Measurements from ENCODE around the gene SNED1.

DNA sequence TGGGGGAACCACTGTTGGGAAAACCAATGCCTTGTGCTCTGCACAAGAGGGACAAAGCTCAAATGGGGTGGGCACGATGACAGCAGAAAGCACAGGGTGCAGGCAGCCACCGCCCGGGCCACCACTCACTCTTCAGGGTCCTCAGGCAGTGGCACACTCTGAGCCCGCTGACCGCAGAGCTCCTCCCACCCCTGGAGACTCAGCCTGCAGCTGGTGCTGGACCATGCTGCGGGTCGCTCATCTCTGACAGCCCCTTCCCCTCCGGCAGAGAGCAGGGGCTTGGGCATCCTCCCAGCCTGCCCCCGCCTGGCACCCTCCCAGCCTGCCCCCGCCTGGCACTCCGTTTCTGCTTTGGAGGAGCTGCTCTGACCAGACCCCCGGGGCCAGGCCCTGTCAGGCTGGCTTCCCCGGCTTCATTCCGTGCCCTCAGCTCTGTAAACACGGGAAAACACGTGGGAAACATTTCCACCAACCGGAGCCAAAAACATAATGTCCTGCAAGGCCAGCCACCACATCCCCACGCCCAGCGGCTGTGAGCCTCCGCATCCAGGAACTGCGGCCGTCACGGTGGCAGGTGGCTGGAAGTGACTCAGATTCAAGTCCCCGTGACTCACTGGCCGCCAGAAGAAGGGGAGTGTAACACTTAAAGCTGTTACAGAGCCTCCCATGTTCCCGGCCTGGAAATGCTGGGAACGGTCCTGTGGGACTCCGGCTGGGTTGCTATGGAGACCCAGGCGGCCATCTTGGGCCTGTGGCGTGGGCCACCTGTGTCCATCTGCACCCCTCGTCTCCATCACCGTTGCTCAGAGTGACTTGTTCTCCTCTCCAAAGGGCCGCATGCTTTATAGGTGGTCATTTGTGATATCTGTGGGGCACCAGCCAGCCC is 6.8 kb upstream of the SNED1 start:
- TF ChIP-seq, protein P1, sequence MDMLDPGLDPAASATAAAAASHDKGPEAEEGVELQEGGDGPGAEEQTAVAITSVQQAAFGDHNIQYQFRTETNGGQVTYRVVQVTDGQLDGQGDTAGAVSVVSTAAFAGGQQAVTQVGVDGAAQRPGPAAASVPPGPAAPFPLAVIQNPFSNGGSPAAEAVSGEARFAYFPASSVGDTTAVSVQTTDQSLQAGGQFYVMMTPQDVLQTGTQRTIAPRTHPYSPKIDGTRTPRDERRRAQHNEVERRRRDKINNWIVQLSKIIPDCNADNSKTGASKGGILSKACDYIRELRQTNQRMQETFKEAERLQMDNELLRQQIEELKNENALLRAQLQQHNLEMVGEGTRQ (IDR thresholded peaks at IDR 0.05): no peak
- no peak for TF ChIP-seq POLR2A (IDR thresholded peaks at IDR 0.05; ENCODE audit: low read length)
- TF ChIP-seq, protein P2, sequence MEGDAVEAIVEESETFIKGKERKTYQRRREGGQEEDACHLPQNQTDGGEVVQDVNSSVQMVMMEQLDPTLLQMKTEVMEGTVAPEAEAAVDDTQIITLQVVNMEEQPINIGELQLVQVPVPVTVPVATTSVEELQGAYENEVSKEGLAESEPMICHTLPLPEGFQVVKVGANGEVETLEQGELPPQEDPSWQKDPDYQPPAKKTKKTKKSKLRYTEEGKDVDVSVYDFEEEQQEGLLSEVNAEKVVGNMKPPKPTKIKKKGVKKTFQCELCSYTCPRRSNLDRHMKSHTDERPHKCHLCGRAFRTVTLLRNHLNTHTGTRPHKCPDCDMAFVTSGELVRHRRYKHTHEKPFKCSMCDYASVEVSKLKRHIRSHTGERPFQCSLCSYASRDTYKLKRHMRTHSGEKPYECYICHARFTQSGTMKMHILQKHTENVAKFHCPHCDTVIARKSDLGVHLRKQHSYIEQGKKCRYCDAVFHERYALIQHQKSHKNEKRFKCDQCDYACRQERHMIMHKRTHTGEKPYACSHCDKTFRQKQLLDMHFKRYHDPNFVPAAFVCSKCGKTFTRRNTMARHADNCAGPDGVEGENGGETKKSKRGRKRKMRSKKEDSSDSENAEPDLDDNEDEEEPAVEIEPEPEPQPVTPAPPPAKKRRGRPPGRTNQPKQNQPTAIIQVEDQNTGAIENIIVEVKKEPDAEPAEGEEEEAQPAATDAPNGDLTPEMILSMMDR (IDR thresholded peaks at IDR 0.05): no peak
- TF ChIP-seq, protein P3, sequence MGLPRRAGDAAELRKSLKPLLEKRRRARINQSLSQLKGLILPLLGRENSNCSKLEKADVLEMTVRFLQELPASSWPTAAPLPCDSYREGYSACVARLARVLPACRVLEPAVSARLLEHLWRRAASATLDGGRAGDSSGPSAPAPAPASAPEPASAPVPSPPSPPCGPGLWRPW (IDR thresholded peaks at IDR 0.05): no peak
- TF ChIP-seq, protein P4, sequence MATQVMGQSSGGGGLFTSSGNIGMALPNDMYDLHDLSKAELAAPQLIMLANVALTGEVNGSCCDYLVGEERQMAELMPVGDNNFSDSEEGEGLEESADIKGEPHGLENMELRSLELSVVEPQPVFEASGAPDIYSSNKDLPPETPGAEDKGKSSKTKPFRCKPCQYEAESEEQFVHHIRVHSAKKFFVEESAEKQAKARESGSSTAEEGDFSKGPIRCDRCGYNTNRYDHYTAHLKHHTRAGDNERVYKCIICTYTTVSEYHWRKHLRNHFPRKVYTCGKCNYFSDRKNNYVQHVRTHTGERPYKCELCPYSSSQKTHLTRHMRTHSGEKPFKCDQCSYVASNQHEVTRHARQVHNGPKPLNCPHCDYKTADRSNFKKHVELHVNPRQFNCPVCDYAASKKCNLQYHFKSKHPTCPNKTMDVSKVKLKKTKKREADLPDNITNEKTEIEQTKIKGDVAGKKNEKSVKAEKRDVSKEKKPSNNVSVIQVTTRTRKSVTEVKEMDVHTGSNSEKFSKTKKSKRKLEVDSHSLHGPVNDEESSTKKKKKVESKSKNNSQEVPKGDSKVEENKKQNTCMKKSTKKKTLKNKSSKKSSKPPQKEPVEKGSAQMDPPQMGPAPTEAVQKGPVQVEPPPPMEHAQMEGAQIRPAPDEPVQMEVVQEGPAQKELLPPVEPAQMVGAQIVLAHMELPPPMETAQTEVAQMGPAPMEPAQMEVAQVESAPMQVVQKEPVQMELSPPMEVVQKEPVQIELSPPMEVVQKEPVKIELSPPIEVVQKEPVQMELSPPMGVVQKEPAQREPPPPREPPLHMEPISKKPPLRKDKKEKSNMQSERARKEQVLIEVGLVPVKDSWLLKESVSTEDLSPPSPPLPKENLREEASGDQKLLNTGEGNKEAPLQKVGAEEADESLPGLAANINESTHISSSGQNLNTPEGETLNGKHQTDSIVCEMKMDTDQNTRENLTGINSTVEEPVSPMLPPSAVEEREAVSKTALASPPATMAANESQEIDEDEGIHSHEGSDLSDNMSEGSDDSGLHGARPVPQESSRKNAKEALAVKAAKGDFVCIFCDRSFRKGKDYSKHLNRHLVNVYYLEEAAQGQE (IDR thresholded peaks at IDR 0.05): no peak
- TF ChIP-seq KDM1A (IDR thresholded peaks at IDR 0.05; ENCODE audit: low read depth): no peak
- no peak for TF ChIP-seq GATA3 (IDR thresholded peaks at IDR 0.05; ENCODE audit: borderline replicate concordance)
- no peak for TF ChIP-seq ZFP36 (IDR thresholded peaks at IDR 0.05; ENCODE audit: borderline replicate concordance, partially characterized antibody)
- TF ChIP-seq, protein P5, sequence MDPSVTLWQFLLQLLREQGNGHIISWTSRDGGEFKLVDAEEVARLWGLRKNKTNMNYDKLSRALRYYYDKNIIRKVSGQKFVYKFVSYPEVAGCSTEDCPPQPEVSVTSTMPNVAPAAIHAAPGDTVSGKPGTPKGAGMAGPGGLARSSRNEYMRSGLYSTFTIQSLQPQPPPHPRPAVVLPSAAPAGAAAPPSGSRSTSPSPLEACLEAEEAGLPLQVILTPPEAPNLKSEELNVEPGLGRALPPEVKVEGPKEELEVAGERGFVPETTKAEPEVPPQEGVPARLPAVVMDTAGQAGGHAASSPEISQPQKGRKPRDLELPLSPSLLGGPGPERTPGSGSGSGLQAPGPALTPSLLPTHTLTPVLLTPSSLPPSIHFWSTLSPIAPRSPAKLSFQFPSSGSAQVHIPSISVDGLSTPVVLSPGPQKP (IDR thresholded peaks at IDR 0.05; ENCODE audit: low read depth, low read length): no peak
- no peak for TF ChIP-seq MAFK (IDR thresholded peaks at IDR 0.05; ENCODE audit: partially characterized antibody)
- no peak for TF ChIP-seq RCOR1 (IDR thresholded peaks at IDR 0.05; ENCODE audit: low read depth, low read length)
